SK-N-SH (cell line): ENCODE data around the gene COL15A1. TPM values are rescaled to one million over a fixed set of nuclear protein-coding genes. Genes with fewer than 3 reads are reported as not detected.

ENCODE experiments used
- CTCF ChIA-PET: fragments of 300-600, 350-600 bp; formaldehyde crosslinking; extraction: SDS; loops from one replicate; lab custom pipeline; 2021; lab: Yijun Ruan, JAX
- POLR2A ChIA-PET: fragments of 350-600 bp; sonication (Branson Sonifier 250); formaldehyde crosslinking; extraction: SDS; loops from one replicate; lab custom pipeline; 2020; ENCODE audit warnings: antibody characterized with exemption, inconsistent platforms; lab: Yijun Ruan, JAX
- DNase-seq: peaks from one replicate; pipeline ENCODE4 v3.0.0; 2012
- H2AFZ ChIP-seq: fragments of 200-600 bp; sonication (generic); 2 replicates; pipeline ENCODE4 v1.8.1; 2016; ENCODE audit warnings: antibody characterized with exemption, mild to moderate bottlenecking, low read depth
- H3F3A ChIP-seq: fragments of 200-600 bp; sonication (generic); replicated peaks from 2 replicates; pipeline ENCODE3; 2016; ENCODE audit warnings: antibody characterized with exemption, mild to moderate bottlenecking; ENCODE audit not compliant: insufficient read depth
- H3K27ac ChIP-seq, 2 experiments: fragments of 200-500 bp in 1 of 2; fragments of 200-600 bp in 1 of 2; sonication (Bioruptor generic) in 1 of 2; sonication (generic), shearing (Covaris generic) in 1 of 2; 2 replicates each; pipeline versions ENCODE4 v1.5.1 to v1.6.1; 2014 to 2016; ENCODE audit warnings: low read depth in 2 of 2, inconsistent platforms in 1 of 2, low read length in 1 of 2, mild to moderate bottlenecking in 1 of 2, mixed read lengths in 1 of 2
- H3K27me3 ChIP-seq: fragments of 200-600 bp; sonication (generic), shearing (Covaris generic); 2 replicates; pipeline ENCODE4 v1.6.1; 2016; ENCODE audit warnings: mixed run types; ENCODE audit not compliant: insufficient read depth
- H3K36me3 ChIP-seq, 2 experiments: fragments of 200-500 bp in 1 of 2; fragments of 200-600 bp in 1 of 2; sonication (Bioruptor generic) in 1 of 2; sonication (generic) in 1 of 2; replicated peaks in 1 of 2; 2 replicates each; pipeline versions ENCODE3 to v1.5.1; 2014 to 2016; ENCODE audit warnings: low read length in 1 of 2, mild to moderate bottlenecking in 1 of 2; ENCODE audit not compliant: insufficient read depth in 2 of 2, control insufficient read depth in 1 of 2
- H3K4me1 ChIP-seq, 2 experiments: fragments of 200-500 bp in 1 of 2; fragments of 200-600 bp in 1 of 2; sonication (Bioruptor generic) in 1 of 2; sonication (generic), shearing (Covaris generic) in 1 of 2; 2 replicates each; pipeline versions ENCODE4 v1.5.1 to v1.6.1; 2014 to 2016; ENCODE audit warnings: low read depth in 1 of 2, low read length in 1 of 2, mixed run types in 1 of 2; ENCODE audit not compliant: insufficient read depth in 2 of 2, control insufficient read depth in 1 of 2
- H3K4me2 ChIP-seq: fragments of 200-600 bp; sonication (generic), shearing (Covaris generic); 2 replicates; pipeline ENCODE4 v1.6.1; 2017; ENCODE audit warnings: mixed run types
- H3K4me3 ChIP-seq, 2 experiments: fragments of 200-500 bp in 1 of 2; fragments of 200-600 bp in 1 of 2; sonication (Bioruptor generic) in 1 of 2; sonication (generic), shearing (Covaris generic) in 1 of 2; 2 replicates each; pipeline versions ENCODE4 v1.5.1 to v1.8.1; 2014 to 2016; ENCODE audit warnings: low read depth in 2 of 2, inconsistent platforms in 1 of 2, low read length in 1 of 2, mild to moderate bottlenecking in 1 of 2, mixed read lengths in 1 of 2, moderate library complexity in 1 of 2
- H3K79me2 ChIP-seq: fragments of 200-600 bp; sonication (generic); 2 replicates; pipeline ENCODE4 v1.8.1; 2017; ENCODE audit warnings: mild to moderate bottlenecking; ENCODE audit not compliant: insufficient read depth
- H3K9ac ChIP-seq: fragments of 200-600 bp; sonication (generic); 2 replicates; pipeline ENCODE4 v1.6.1; 2017; ENCODE audit warnings: mixed run types
- H3K9me2 ChIP-seq: fragments of 200-600 bp; sonication (generic); 2 replicates; pipeline ENCODE4 v1.6.1; 2017; ENCODE audit warnings: mixed run types
- H3K9me3 ChIP-seq: fragments of 200-600 bp; sonication (generic); 2 replicates; pipeline ENCODE4 v1.6.1; 2017; ENCODE audit warnings: mixed run types, mild to moderate bottlenecking, moderate library complexity
- H4K20me1 ChIP-seq: fragments of 200-600 bp; sonication (generic); 2 replicates; pipeline ENCODE4 v1.6.1; 2017; ENCODE audit warnings: mild to moderate bottlenecking, mixed run types; ENCODE audit not compliant: insufficient read depth
- CTCF ChIP-seq: fragments of 200-600 bp; sonication (generic); IDR thresholded peaks from 2 replicates; pipeline ENCODE4 v1.6.1; 2017; ENCODE audit warnings: antibody characterized with exemption, mild to moderate bottlenecking, moderate library complexity
- EP300 ChIP-seq, 2 experiments: IDR thresholded peaks; 2 replicates each; pipeline versions ENCODE4 v1.4.0 to v1.6.1; 2012; ENCODE audit warnings: borderline replicate concordance in 1 of 2, low read depth in 1 of 2, low read length in 1 of 2
- FOSL2 ChIP-seq: IDR thresholded peaks from 2 replicates; pipeline ENCODE4 v1.4.0; 2012; ENCODE audit warnings: low read depth, mild to moderate bottlenecking, moderate library complexity, borderline replicate concordance
- FOXM1 ChIP-seq: IDR thresholded peaks from 2 replicates; pipeline ENCODE4 v1.4.0; 2012; ENCODE audit warnings: low read depth, mild to moderate bottlenecking
- GABPA ChIP-seq: IDR thresholded peaks from 2 replicates; pipeline ENCODE4 v1.4.0; 2012; ENCODE audit warnings: low read depth, mild to moderate bottlenecking
- IRF3 ChIP-seq: fragments of 150-350 bp; IDR thresholded peaks from 2 replicates; pipeline ENCODE4 v1.6.1; 2016; ENCODE audit warnings: mild to moderate bottlenecking, low read depth, low read length
- JUND ChIP-seq: IDR thresholded peaks from 2 replicates; pipeline ENCODE4 v1.4.0; 2012
- MAX ChIP-seq: IDR thresholded peaks from 2 replicates; pipeline ENCODE4 v1.4.0; 2012; ENCODE audit warnings: low read depth
- MXI1 ChIP-seq: IDR thresholded peaks from 2 replicates; pipeline ENCODE4 v1.6.1; 2012; ENCODE audit warnings: mild to moderate bottlenecking, low read depth, low read length, improper control_type of control experiment
- NFIC ChIP-seq: IDR thresholded peaks from 2 replicates; pipeline ENCODE4 v1.4.0; 2012; ENCODE audit warnings: borderline replicate concordance
- POLR2AphosphoS5 ChIP-seq: IDR thresholded peaks from 2 replicates; pipeline ENCODE4 v1.6.1; 2012; ENCODE audit warnings: low read depth, low read length
- RAD21 ChIP-seq: IDR thresholded peaks from 2 replicates; pipeline ENCODE4 v1.6.1; 2012; ENCODE audit warnings: mild to moderate bottlenecking, low read length
- REST ChIP-seq: IDR thresholded peaks from 2 replicates; pipeline ENCODE4 v1.6.1; 2012; ENCODE audit warnings: mild to moderate bottlenecking, low read depth, low read length, moderate library complexity
- RXRA ChIP-seq: IDR thresholded peaks from 2 replicates; pipeline ENCODE4 v1.4.0; 2012; ENCODE audit warnings: low read depth, mild to moderate bottlenecking, borderline replicate concordance
- SMC3 ChIP-seq: IDR thresholded peaks from 2 replicates; pipeline ENCODE4 v1.6.1; 2012; ENCODE audit warnings: low read depth, low read length, improper control_type of control experiment
- TEAD4 ChIP-seq: IDR thresholded peaks from 2 replicates; pipeline ENCODE4 v1.4.0; 2012; ENCODE audit warnings: mild to moderate bottlenecking, borderline replicate concordance; ENCODE audit not compliant: insufficient read depth
- USF1 ChIP-seq: IDR thresholded peaks from 2 replicates; pipeline ENCODE4 v1.4.0; 2012; ENCODE audit warnings: low read depth, borderline replicate concordance
- USF2 ChIP-seq: fragments of 150-350 bp; IDR thresholded peaks from 2 replicates; pipeline ENCODE4 v1.6.1; 2017; ENCODE audit warnings: antibody characterized with exemption, low read length, low read depth, borderline replicate concordance
- YY1 ChIP-seq: IDR thresholded peaks from 2 replicates; pipeline ENCODE4 v1.4.0; 2012; ENCODE audit warnings: low read depth, mild to moderate bottlenecking
- WGBS: methylation state at CpG from one replicate; pipeline ENCODE4 v1.1.6; 2017; ENCODE audit warnings: low lambda C conversion rate; 5-methylcytosine and 5-hydroxymethylcytosine counted together
- polyA plus RNA-seq, 3 experiments: library from polyadenylated mRNA; depleted of rRNA; stranded (reverse); fragments of >200 nt; gene quantifications; 2 replicates each; pipeline ENCODE4 v1.2.3, GENCODE V29; 2012

COL15A1 gene
- polyA plus RNA-seq, 1 of the 3 experiments (the other 2 are of a cell fraction): 0.84 TPM

GRCh38 chr9:98896632-98897031, 47.1 kb upstream of the COL15A1 start:
- Histone ChIP-seq H3K79me2 (no peaks in the 10 kb centered on the region), H3K9me3 (peaks cover 7% of the 10 kb centered on the region), H2AFZ (no peak overlapping the region), H3K9ac (no peak overlapping the region), H3K4me2 (no peak overlapping the region), H3K4me3 (no peak overlapping the region), H3F3A (no peaks in the 10 kb centered on the region), H3K9me2 (no peaks in the 10 kb centered on the region), H3K36me3 (no peaks in the 10 kb centered on the region), H3K27me3 (no peaks in the 10 kb centered on the region), H4K20me1 (no peaks in the 10 kb centered on the region), H3K4me1 (0 out of 4 replicates have a peak, but pooled peaks cover 0 to 9% of the 10 kb centered on the region in 2 experiments), H3K27ac (no peak overlapping the region)
- CTCF ChIA-PET: no interaction called here
- POLR2A ChIA-PET: no interaction called here
- DNase-seq: no peak
- TF ChIP-seq MAX: no peak
- no peak for TF ChIP-seq USF1
- no peak for TF ChIP-seq NFIC
- TF ChIP-seq IRF3: no peak
- TF ChIP-seq FOSL2: no peak
- no peak for TF ChIP-seq USF2
- no peak for TF ChIP-seq GABPA
- TF ChIP-seq YY1: no peak
- no peak for TF ChIP-seq MXI1
- no peak for TF ChIP-seq TEAD4
- TF ChIP-seq CTCF: no peak
- no peak for TF ChIP-seq SMC3
- no peak for TF ChIP-seq EP300 (IDR thresholded peaks at IDR 0.05; ENCODE audit: borderline replicate concordance in 1 of 2, low read depth in 1 of 2, low read length in 1 of 2)
- no peak for TF ChIP-seq RAD21
- no peak for TF ChIP-seq JUND
- no peak for TF ChIP-seq REST
- TF ChIP-seq FOXM1: no peak
- TF ChIP-seq RXRA: no peak
- TF ChIP-seq POLR2AphosphoS5: no peak
- WGBS: 59% methylated on average over 2 of the region's 2 CpGs
